WTC11 (cell line): Measurements from ENCODE around the gene IL2RA. TPM values are rescaled to one million over a fixed set of nuclear protein-coding genes. Genes with fewer than 3 reads are reported as not detected.
A peak's percentile ranks its signal among the peaks of the same experiment; 100 is the strongest.

Experiments
- ATAC-seq: fragments of 200-7000 bp; cut with Tn5 transposase; 2 replicates; pipeline ENCODE4 v1.10.0; 2021; ENCODE audit warnings: mild to moderate bottlenecking, moderate library complexity
- CTCF ChIA-PET: fragments of 300-600 bp; sonication (Branson Sonifier 250); formaldehyde crosslinking; loops from one replicate; lab custom pipeline; 2021; ENCODE audit warnings: antibody characterized with exemption; lab: Charles Lee
- POLR2A ChIA-PET: fragments of 350-600 bp; sonication (Branson Sonifier 250); formaldehyde crosslinking; loops from one replicate; lab custom pipeline; 2021; ENCODE audit warnings: antibody characterized with exemption; lab: Charles Lee
- DNase-seq: peaks from one replicate; pipeline ENCODE4 v3.0.0; 2021; ENCODE audit warnings: low spot score
- H3K27ac Mint-ChIP-seq: 2 replicates; pipeline ENCODE4 v1.8.0; 2021; ENCODE audit warnings: mixed read lengths
- H3K27me3 Mint-ChIP-seq: 2 replicates; pipeline ENCODE4 v1.8.0; 2021; ENCODE audit warnings: low read depth, mild to moderate bottlenecking, moderate library complexity, mixed read lengths
- H3K36me3 Mint-ChIP-seq: 2 replicates; pipeline ENCODE4 v1.8.0; 2021; ENCODE audit warnings: mixed read lengths
- H3K4me1 Mint-ChIP-seq: 2 replicates; pipeline ENCODE4 v1.8.0; 2022; ENCODE audit warnings: mixed read lengths
- H3K4me3 Mint-ChIP-seq: 2 replicates; pipeline ENCODE4 v1.8.0; 2021; ENCODE audit warnings: mild to moderate bottlenecking, moderate library complexity, mixed read lengths
- H3K9me3 Mint-ChIP-seq: 2 replicates; pipeline ENCODE4 v1.8.0; 2021; ENCODE audit warnings: mixed read lengths
- ARID4B ChIP-seq: sonication (generic); formaldehyde crosslinking; IDR thresholded peaks from 2 replicates; pipeline ENCODE4 v1.8.0; 2023; ENCODE audit warnings: missing genetic modification reagents, mild to moderate bottlenecking, borderline replicate concordance
- CDX4 ChIP-seq: fragments of 250-450 bp; sonication (Bioruptor Pico); IDR thresholded peaks from 2 replicates; pipeline ENCODE4 v1.9.0; 2021; ENCODE audit warnings: moderate library complexity, mild to moderate bottlenecking, inconsistent platforms, borderline replicate concordance
- EMX1 ChIP-seq: fragments of 250-450 bp; sonication (Bioruptor Pico); IDR thresholded peaks from 2 replicates; pipeline ENCODE4 v1.8.0; 2021; ENCODE audit warnings: mild to moderate bottlenecking
- ETV6 ChIP-seq: sonication (generic); formaldehyde crosslinking; IDR thresholded peaks from 2 replicates; pipeline ENCODE4 v1.8.1; 2022; ENCODE audit warnings: mild to moderate bottlenecking, missing genetic modification reagents
- FOXP4 ChIP-seq: sonication (generic); formaldehyde crosslinking; IDR thresholded peaks from 2 replicates; pipeline ENCODE4 v1.8.0; 2022; ENCODE audit warnings: mild to moderate bottlenecking, missing genetic modification reagents
- GRHL2 ChIP-seq: fragments of 250-450 bp; sonication (Bioruptor Pico); IDR thresholded peaks from 2 replicates; pipeline ENCODE4 v1.8.0; 2022; ENCODE audit warnings: mild to moderate bottlenecking, moderate library complexity; ENCODE audit not compliant: insufficient replicate concordance, severe bottlenecking
- IRF2 ChIP-seq: sonication (generic); formaldehyde crosslinking; IDR thresholded peaks from 2 replicates; pipeline ENCODE4 v1.8.0; 2022; ENCODE audit warnings: low read depth, missing genetic modification reagents, borderline replicate concordance
- MXD4 ChIP-seq: fragments of 250-450 bp; sonication (Bioruptor Pico); IDR thresholded peaks from 2 replicates; pipeline ENCODE4 v1.8.0; 2021; ENCODE audit warnings: mild to moderate bottlenecking, moderate library complexity, borderline replicate concordance
- PRDM15 ChIP-seq: sonication (generic); formaldehyde crosslinking; IDR thresholded peaks from 2 replicates; pipeline ENCODE4 v1.8.0; 2022; ENCODE audit warnings: missing genetic modification reagents
- RORB ChIP-seq: fragments of 250-450 bp; sonication (Bioruptor Pico); IDR thresholded peaks from 2 replicates; pipeline ENCODE4 v1.9.0; 2021; ENCODE audit warnings: mild to moderate bottlenecking
- SMAD4 ChIP-seq: sonication (generic); formaldehyde crosslinking; IDR thresholded peaks from 2 replicates; pipeline ENCODE4 v1.8.0; 2022; ENCODE audit warnings: mild to moderate bottlenecking, missing genetic modification reagents
- USF1 ChIP-seq: sonication (generic); formaldehyde crosslinking; IDR thresholded peaks from 2 replicates; pipeline ENCODE4 v1.8.0; 2022; ENCODE audit warnings: mild to moderate bottlenecking, missing genetic modification reagents
- ZBTB43 ChIP-seq: sonication (generic); formaldehyde crosslinking; IDR thresholded peaks from 2 replicates; pipeline ENCODE4 v1.8.1; 2023; ENCODE audit warnings: mild to moderate bottlenecking, missing genetic modification reagents
- ZNF317 ChIP-seq: sonication (generic); formaldehyde crosslinking; IDR thresholded peaks from 2 replicates; pipeline ENCODE4 v1.8.1; 2023; ENCODE audit warnings: low read depth, mild to moderate bottlenecking, moderate library complexity, missing genetic modification reagents, borderline replicate concordance
- ZNF396 ChIP-seq: fragments of 250-450 bp; sonication (Bioruptor Pico); IDR thresholded peaks from 2 replicates; pipeline ENCODE4 v1.8.0; 2021; ENCODE audit warnings: mild to moderate bottlenecking, moderate library complexity, borderline replicate concordance
- ZNF671 ChIP-seq: fragments of 250-450 bp; sonication (Bioruptor Pico); IDR thresholded peaks from 2 replicates; pipeline ENCODE4 v1.8.0; 2021; ENCODE audit warnings: mild to moderate bottlenecking
- total RNA-seq: library from RNA; stranded (reverse); gene quantifications from 3 replicates; pipeline ENCODE4 v1.2.3, GENCODE V29; 2021

Gene IL2RA
- total RNA-seq, 1 experiment from 2014 or later: 0.31 TPM

GRCh38 chr10:5983774-5984173, 78.4 kb downstream of the IL2RA start:
- no peak for DNase-seq
- H3K9me3 Mint-ChIP-seq: no peaks in the 10 kb centered on the region
- POLR2A ChIA-PET: no interaction called here
- peaks cover 25% of the 10 kb centered on the region for H3K27me3 Mint-ChIP-seq
- ATAC-seq: no peak
- CTCF ChIA-PET: no interaction called here
- H3K36me3 Mint-ChIP-seq: no peaks in the 10 kb centered on the region
- no peak overlapping the region for H3K4me3 Mint-ChIP-seq
- H3K27ac Mint-ChIP-seq: no peak overlapping the region
- TF ChIP-seq SMAD4 (CRISPR knock-in tag): no peak
- TF ChIP-seq USF1: no peak
- TF ChIP-seq EMX1 (CRISPR knock-in tag): no peak
- no peak for TF ChIP-seq GRHL2 (CRISPR knock-in tag)
- TF ChIP-seq RORB (CRISPR knock-in tag): no peak
- TF ChIP-seq ZNF396 (CRISPR knock-in tag): no peak
- TF ChIP-seq MXD4 (CRISPR knock-in tag): no peak
- no peak for TF ChIP-seq IRF2 (CRISPR knock-in tag)
- H3K4me1 Mint-ChIP-seq: no peaks in the 10 kb centered on the region

- ATAC-seq (no peak), DNase-seq (no peak)
- no peak overlapping the region for H3K4me3 Mint-ChIP-seq
- no peaks in the 10 kb centered on the region for H3K9me3 Mint-ChIP-seq
- ChIA-PET CTCF (interaction anchor here (0.7 to 1.6 kb wide), 2 partner anchors 420 to 1166 kb away, joined by 3 to 5 read pairs; no protein-coding TSS in a partner anchor), POLR2A (interaction anchor here (0.6 kb wide), 1 partner anchor 599 kb away, joined by 3 read pairs; no protein-coding TSS in a partner anchor)
- H3K4me1 Mint-ChIP-seq: peaks cover 4% of the 10 kb centered on the region
- no peaks in the 10 kb centered on the region for H3K36me3 Mint-ChIP-seq
- peaks cover 37% of the 10 kb centered on the region for H3K27me3 Mint-ChIP-seq
- H3K27ac Mint-ChIP-seq: no peak overlapping the region
- TF ChIP-seq ARID4B (CRISPR knock-in tag) (no peak), PRDM15 (no peak), ETV6 (CRISPR knock-in tag) (no peak), ZNF671 (CRISPR knock-in tag) (no peak), ZNF317 (CRISPR knock-in tag) (no peak)
Measured at GRCh38 chr10:5981529-5981928, 80.6 kb downstream of the IL2RA start.

GRCh38 chr10:5978230-5978489, 84.0 kb downstream of the IL2RA start:
- H3K4me3 Mint-ChIP-seq: peak overlapping the region; percentile 78
- no peak for TF ChIP-seq CDX4
- TF ChIP-seq ZBTB43 (CRISPR knock-in tag): no peak
- TF ChIP-seq FOXP4 (CRISPR knock-in tag): no peak
- TF ChIP-seq, all 79 proteins: peak for 0
- POLR2A ChIA-PET: interaction anchor here (0.6 kb wide), 2 partner anchors 233 to 278 kb away, joined by 3 to 4 read pairs; no protein-coding TSS in a partner anchor
- ATAC-seq (no peak), DNase-seq (no peak)
- Mint-ChIP-seq H3K27me3 (peaks cover 55% of the 10 kb centered on the region), H3K4me1 (peaks cover 18% of the 10 kb centered on the region), H3K9me3 (no peaks in the 10 kb centered on the region), H3K36me3 (no peaks in the 10 kb centered on the region), H3K27ac (no peak overlapping the region)
- CTCF ChIA-PET: interaction anchor here (0.6 to 3.0 kb wide), 3 partner anchors 19 to 39 kb away, joined by 4 to 9 read pairs (median 5); no protein-coding TSS in a partner anchor
